Thyroid gland (tissue), 4 donors: Measurements from ENCODE around the gene UCHL1. TPM values are rescaled to one million over a fixed set of nuclear protein-coding genes. Genes with fewer than 3 reads are reported as not detected.

ENCODE experiments used
- DNase-seq, 2 donors: peaks; one replicate each; pipeline ENCODE4 v3.0.0-alpha.2; 2019
- H3K27ac ChIP-seq, 3 donors: fragments of 200-600 bp; sonication (generic); 1 replicate in 2 of 3; 2 replicates in 1 of 3; pipeline ENCODE4 v1.5.1; 2016 to 2019; ENCODE audit warnings: mild to moderate bottlenecking in 1 of 3, moderate library complexity in 1 of 3
- H3K27me3 ChIP-seq: fragments of 200-600 bp; sonication (generic); one replicate; pipeline ENCODE4 v1.5.1; 2019
- H3K36me3 ChIP-seq, 2 donors: fragments of 200-600 bp; sonication (generic); one replicate each; pipeline ENCODE4 v1.5.1; 2016 to 2019
- H3K4me1 ChIP-seq, 2 donors: fragments of 200-600 bp; sonication (generic); one replicate each; pipeline ENCODE4 v1.5.1; 2017 to 2019
- H3K4me3 ChIP-seq, 3 donors: fragments of 200-600 bp; sonication (generic); replicated peaks in 1 of 3; 1 replicate in 2 of 3; 2 replicates in 1 of 3; pipeline ENCODE4 v1.5.1; 2016; ENCODE audit warnings: mild to moderate bottlenecking in 1 of 3
- H3K9me3 ChIP-seq: fragments of 200-600 bp; sonication (generic); one replicate; pipeline ENCODE4 v1.5.1; 2017
- CTCF ChIP-seq, 6 experiments: fragments of 200-600 bp in 3 of 6; fragments of 450-650 bp in 3 of 6; sonication (generic) in 3 of 6; IDR thresholded peaks; one replicate each; pipeline ENCODE4 v1.5.1; 2016 to 2019; ENCODE audit warnings: antibody characterized with exemption in 6 of 6, mild to moderate bottlenecking in 2 of 6, inconsistent platforms in 1 of 6, moderate library complexity in 1 of 6
- POLR2A ChIP-seq, 2 donors: fragments of 450-650 bp; IDR thresholded peaks; one replicate each; pipeline ENCODE4 v1.6.1; 2017; ENCODE audit warnings: antibody characterized with exemption in 2 of 2, mild to moderate bottlenecking in 2 of 2, moderate library complexity in 1 of 2
- WGBS, 2 donors: methylation state at CpG; one replicate each; pipeline ENCODE4 v1.1.5; 2017; 5-methylcytosine and 5-hydroxymethylcytosine counted together
- intact Hi-C: fragments of 100-400 bp; cut with DNase I; formaldehyde crosslinking; loops from one replicate; pipeline ENCODE4 v1.15.1; 2023
- total RNA-seq, 4 donors: library from RNA; depleted of rRNA; stranded (reverse); fragments of >200 nt; gene quantifications; one replicate each; pipeline ENCODE4 v1.2.3, GENCODE V29; 2016

UCHL1 gene
- total RNA-seq, 4 donors from 2014 or later, result 28.2 to 245 (median 116) TPM

GRCh38 chr4:41280010-41280409 lies 23.3 kb downstream of the UCHL1 start:
- DNase-seq, result no peak
- no peaks in the 10 kb centered on the region for H3K4me1 ChIP-seq
- no peak overlapping the region for H3K27ac ChIP-seq
- intact Hi-C loops, result loop anchor here (5.0 kb wide), 1 partner anchor 602 kb away; no protein-coding TSS in a partner anchor
- H3K9me3 ChIP-seq, result no peaks in the 10 kb centered on the region
- TF ChIP-seq CTCF (IDR thresholded peaks at IDR 0.05), result no peak
- TF ChIP-seq POLR2A (IDR thresholded peaks at IDR 0.05), result no peak
- 76 to 79% methylated on average over 8 of the region's 8 CpGs for WGBS, 2 donors
- no peaks in the 10 kb centered on the region for H3K36me3 ChIP-seq
- no peak overlapping the region for H3K4me3 ChIP-seq
- no peaks in the 10 kb centered on the region for H3K27me3 ChIP-seq

- WGBS, 2 donors, result 15% methylated on average over 7 of the region's 7 CpGs
- Histone ChIP-seq H3K9me3 (no peaks in the 10 kb centered on the region), H3K27ac (no peak overlapping the region), H3K27me3 (no peaks in the 10 kb centered on the region), H3K4me1 (no peaks in the 10 kb centered on the region), H3K36me3 (no peaks in the 10 kb centered on the region), H3K4me3 (no peak overlapping the region)
- TF ChIP-seq POLR2A (IDR thresholded peaks at IDR 0.05) (no peak), CTCF (IDR thresholded peaks at IDR 0.05) (peak; percentile 35 to 97 (median 85))
- intact Hi-C loops, result loop anchor here (5.0 kb wide), 1 partner anchor 601 kb away; no protein-coding TSS in a partner anchor
- DNase-seq, result peak; percentile 24 to 25
Measured at GRCh38 chr4:41281038-41281634, 24.4 kb downstream of the UCHL1 start.

GRCh38 chr4:41282366-41282765 lies 25.6 kb downstream of the UCHL1 start:
- intact Hi-C loops, result loop anchor here (5.0 kb wide), 1 partner anchor 600 kb away; no protein-coding TSS in a partner anchor
- H3K9me3 ChIP-seq, result no peaks in the 10 kb centered on the region
- no peak overlapping the region for H3K4me3 ChIP-seq
- H3K36me3 ChIP-seq, result no peaks in the 10 kb centered on the region
- WGBS, 2 donors, result 24 to 91% methylated on average over 1 of the region's 1 CpG
- H3K27ac ChIP-seq, result no peak overlapping the region
- H3K27me3 ChIP-seq, result no peaks in the 10 kb centered on the region
- TF ChIP-seq CTCF (IDR thresholded peaks at IDR 0.05), result no peak
- no peak for TF ChIP-seq POLR2A (IDR thresholded peaks at IDR 0.05)
- DNase-seq, result no peak
- H3K4me1 ChIP-seq, result no peaks in the 10 kb centered on the region

GRCh38 chr4:41285202-41285863 lies 28.6 kb downstream of the UCHL1 start:
- no peaks in the 10 kb centered on the region for H3K4me1 ChIP-seq
- no peaks in the 10 kb centered on the region for H3K27me3 ChIP-seq
- H3K4me3 ChIP-seq, result no peak overlapping the region
- no peaks in the 10 kb centered on the region for H3K9me3 ChIP-seq
- TF ChIP-seq POLR2A (IDR thresholded peaks at IDR 0.05), result no peak
- no peak for TF ChIP-seq CTCF (IDR thresholded peaks at IDR 0.05)
- no peak for DNase-seq
- 89 to 90% methylated on average over 6 of the region's 6 CpGs for WGBS, 2 donors
- no peaks in the 10 kb centered on the region for H3K36me3 ChIP-seq
- no peak overlapping the region for H3K27ac ChIP-seq
- intact Hi-C loops, result no loop called here

GRCh38 chr4:41285864-41286235 lies 29.1 kb downstream of the UCHL1 start:
- 92 to 95% methylated on average over 3 of the region's 3 CpGs for WGBS, 2 donors
- no peak for DNase-seq
- Histone ChIP-seq H3K9me3 (no peaks in the 10 kb centered on the region), H3K4me3 (no peak overlapping the region), H3K4me1 (no peaks in the 10 kb centered on the region), H3K27ac (no peak overlapping the region), H3K36me3 (no peaks in the 10 kb centered on the region), H3K27me3 (no peaks in the 10 kb centered on the region)
- intact Hi-C loops, result no loop called here
- TF ChIP-seq CTCF (IDR thresholded peaks at IDR 0.05), result no peak
- no peak for TF ChIP-seq POLR2A (IDR thresholded peaks at IDR 0.05)
